Fibroblast of lung (primary cell): ENCODE results near the gene LDLRAD1.

Experiments
- CTCF ChIP-seq, 2 donors: IDR thresholded peaks in 1 of 2; conservative IDR thresholded peaks in 1 of 2; 1 replicate in 1 of 2; 2 replicates in 1 of 2; pipeline ENCODE4 v1.5.1; 2011 to 2012; ENCODE audit warnings: low read length in 2 of 2, control low read depth in 1 of 2, inconsistent platforms in 1 of 2, low read depth in 1 of 2, mild to moderate bottlenecking in 1 of 2
- EZH2 ChIP-seq: IDR thresholded peaks from 2 replicates; pipeline ENCODE4 v1.5.1; 2012; ENCODE audit warnings: low read length, control low read depth, mild to moderate bottlenecking; ENCODE audit errors: missing control alignments

GRCh38 chr1:53966794-53967193 lies 51.2 kb downstream of the LDLRAD1 start:
- no peak for TF ChIP-seq CTCF (conservative IDR thresholded peaks at IDR 0.05 in 1 of 2, IDR thresholded peaks at IDR 0.05 in 1 of 2; ENCODE audit: low read depth in 1 of 2, low read length in 2 of 2)
- TF ChIP-seq EZH2: no peak
